ENCODE data around the gene HELZ.

Gene HELZ

GRCh38 chr17:67238991-67239390 lies 6.0 kb downstream of the HELZ start:
- peaks cover 56% of the 10 kb centered on the region for H3K36me3 Mint-ChIP-seq (ENCODE audit: insufficient read depth)

GRCh38 chr17:67232441-67232840 lies 12.6 kb downstream of the HELZ start:
- Mint-ChIP-seq H3K36me3 (ENCODE audit: insufficient read depth) (peaks cover 47% of the 10 kb centered on the region), H3K27me3 (no peaks in the 10 kb centered on the region), H3K27ac (ENCODE audit: low read depth) (no peak overlapping the region)

More at GRCh38 chr17:67238991-67239390, 6.0 kb downstream of the HELZ start:
- Mint-ChIP-seq H3K27me3 (no peaks in the 10 kb centered on the region), H3K4me3 (no peak overlapping the region), H3K4me1 (peaks cover 52% of the 10 kb centered on the region), H3K9me3 (no peaks in the 10 kb centered on the region), H3K27ac (ENCODE audit: low read depth) (no peak overlapping the region)
- DNase-seq (ENCODE audit: low spot score in 2 of 2): no peak
- no peak for ATAC-seq (replicated peaks; ENCODE audit: extremely low read depth, poor library complexity, severe bottlenecking)

DNA sequence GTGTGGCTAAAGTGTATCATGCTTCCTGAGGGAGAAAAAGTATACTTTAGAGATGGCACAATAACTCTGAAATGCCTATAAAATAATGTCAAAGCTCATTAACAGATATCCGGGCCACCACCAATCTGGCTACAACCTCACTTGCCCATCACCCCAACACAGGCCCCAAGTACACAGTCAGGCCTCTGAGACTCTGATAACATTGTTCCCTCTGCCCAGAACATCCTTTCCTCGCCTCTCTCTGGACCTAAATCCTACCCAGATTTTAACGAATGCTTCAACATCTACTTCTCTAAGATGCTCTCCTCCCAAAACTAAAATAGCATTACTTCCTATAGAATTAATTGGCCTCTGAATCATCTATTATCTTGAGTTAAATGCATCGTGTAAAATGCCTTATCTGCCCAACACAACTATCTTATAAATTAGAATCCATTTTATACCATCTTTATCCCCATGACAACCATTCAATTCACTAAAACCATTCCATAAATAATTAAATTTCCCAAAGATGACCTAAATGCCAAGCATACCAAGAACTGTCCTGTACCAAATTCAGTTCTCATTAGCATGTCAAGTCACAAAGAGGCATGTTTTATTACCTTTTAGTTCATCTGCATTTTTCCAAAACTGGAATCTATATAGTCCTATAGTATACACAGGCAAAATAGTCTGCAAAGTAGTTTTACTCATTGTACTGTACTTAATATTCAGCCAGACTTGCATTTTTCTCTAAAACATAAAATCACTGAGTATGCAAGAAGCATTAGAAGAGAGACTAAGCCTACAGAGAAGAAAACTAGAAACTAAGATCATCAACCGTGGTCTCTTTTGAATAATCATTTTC lies 15.7 kb downstream of the HELZ start:
- peaks cover 34% of the 10 kb centered on the region for H3K36me3 Mint-ChIP-seq (ENCODE audit: insufficient read depth)
- H3K9me3 Mint-ChIP-seq: no peaks in the 10 kb centered on the region
- no peak overlapping the region for H3K4me3 Mint-ChIP-seq
- DNase-seq (ENCODE audit: low spot score in 2 of 2) (no peak), ATAC-seq (replicated peaks; ENCODE audit: extremely low read depth, poor library complexity, severe bottlenecking) (no peak)
- no peaks in the 10 kb centered on the region for H3K27me3 Mint-ChIP-seq
- H3K4me1 Mint-ChIP-seq: peaks cover 41% of the 10 kb centered on the region
- H3K27ac Mint-ChIP-seq (ENCODE audit: low read depth): peak overlapping the region; percentile 70

More at GRCh38 chr17:67232441-67232840, 12.6 kb downstream of the HELZ start:
- ATAC-seq (replicated peaks; ENCODE audit: extremely low read depth, poor library complexity, severe bottlenecking) (no peak), DNase-seq (ENCODE audit: low spot score in 2 of 2) (no peak)
- Mint-ChIP-seq H3K4me1 (peaks cover 32% of the 10 kb centered on the region), H3K4me3 (no peak overlapping the region), H3K9me3 (no peaks in the 10 kb centered on the region)

- Mint-ChIP-seq H3K9me3 (no peaks in the 10 kb centered on the region), H3K4me3 (no peak overlapping the region), H3K4me1 (peaks cover 39% of the 10 kb centered on the region), H3K27me3 (no peaks in the 10 kb centered on the region), H3K27ac (ENCODE audit: low read depth) (no peak overlapping the region), H3K36me3 (ENCODE audit: insufficient read depth) (peaks cover 33% of the 10 kb centered on the region)
- ATAC-seq (replicated peaks; ENCODE audit: extremely low read depth, poor library complexity, severe bottlenecking): no peak
- no peak for DNase-seq (ENCODE audit: low spot score in 2 of 2)
Observed at GRCh38 chr17:67227488-67227887, 17.5 kb downstream of the HELZ start.

DNA sequence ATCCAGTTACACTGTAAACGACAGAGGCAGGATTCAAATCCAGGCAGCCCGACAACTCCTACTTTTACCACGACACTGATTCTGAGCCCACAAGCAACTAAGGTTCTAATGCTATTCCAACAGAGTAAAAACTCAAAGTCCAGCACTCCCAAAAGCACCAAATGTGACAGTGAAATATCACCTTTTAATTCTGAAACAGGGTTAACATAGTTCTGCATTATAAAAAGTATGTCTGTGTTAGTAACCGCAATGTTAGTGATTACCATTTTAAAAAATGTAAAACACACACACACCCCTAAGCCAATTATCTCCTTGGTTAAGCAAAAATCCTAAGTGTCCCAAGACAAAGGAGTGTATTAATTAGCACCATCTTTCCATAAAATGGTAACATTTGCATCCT lies 19.7 kb downstream of the HELZ start:
- no peaks in the 10 kb centered on the region for H3K9me3 Mint-ChIP-seq
- H3K27me3 Mint-ChIP-seq: no peaks in the 10 kb centered on the region
- H3K4me1 Mint-ChIP-seq: peaks cover 44% of the 10 kb centered on the region
- ATAC-seq (replicated peaks; ENCODE audit: extremely low read depth, poor library complexity, severe bottlenecking) (no peak), DNase-seq (ENCODE audit: low spot score in 2 of 2) (no peak)
- no peak overlapping the region for H3K4me3 Mint-ChIP-seq
- H3K36me3 Mint-ChIP-seq (ENCODE audit: insufficient read depth): peaks cover 25% of the 10 kb centered on the region
- peak overlapping the region; percentile 17 for H3K27ac Mint-ChIP-seq (ENCODE audit: low read depth)

GRCh38 chr17:67224736-67225135 lies 20.3 kb downstream of the HELZ start:
- Mint-ChIP-seq H3K36me3 (ENCODE audit: insufficient read depth) (peaks cover 23% of the 10 kb centered on the region), H3K27ac (ENCODE audit: low read depth) (no peak overlapping the region), H3K27me3 (no peaks in the 10 kb centered on the region), H3K9me3 (no peaks in the 10 kb centered on the region), H3K4me3 (no peak overlapping the region), H3K4me1 (peaks cover 49% of the 10 kb centered on the region)
- no peak for ATAC-seq (replicated peaks; ENCODE audit: extremely low read depth, poor library complexity, severe bottlenecking)
- DNase-seq (ENCODE audit: low spot score in 2 of 2): no peak

DNA sequence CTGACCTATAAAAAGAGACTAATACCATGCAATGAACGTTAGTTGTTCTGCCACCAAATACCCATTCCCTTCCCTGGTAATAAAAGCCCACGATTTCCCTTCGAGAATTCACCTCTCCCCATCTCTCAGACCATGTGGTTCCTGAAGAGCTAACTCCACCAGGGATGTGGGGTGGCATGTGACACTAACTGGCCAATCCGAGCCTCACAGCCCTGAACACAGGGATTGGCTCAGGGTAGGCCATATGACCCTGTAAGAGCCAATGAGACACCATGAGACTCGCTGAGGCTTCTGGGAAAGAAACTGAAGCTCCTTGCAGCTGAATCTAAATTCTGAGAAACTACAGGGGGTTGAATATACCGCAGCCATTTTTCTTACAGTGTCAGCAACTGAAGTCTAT lies 21.1 kb downstream of the HELZ start:
- Mint-ChIP-seq H3K27ac (ENCODE audit: low read depth) (no peak overlapping the region), H3K36me3 (ENCODE audit: insufficient read depth) (peaks cover 17% of the 10 kb centered on the region), H3K9me3 (no peaks in the 10 kb centered on the region), H3K27me3 (no peaks in the 10 kb centered on the region), H3K4me1 (peaks cover 47% of the 10 kb centered on the region), H3K4me3 (no peak overlapping the region)
- DNase-seq (ENCODE audit: low spot score in 2 of 2) (no peak), ATAC-seq (replicated peaks; ENCODE audit: extremely low read depth, poor library complexity, severe bottlenecking) (no peak)

DNA sequence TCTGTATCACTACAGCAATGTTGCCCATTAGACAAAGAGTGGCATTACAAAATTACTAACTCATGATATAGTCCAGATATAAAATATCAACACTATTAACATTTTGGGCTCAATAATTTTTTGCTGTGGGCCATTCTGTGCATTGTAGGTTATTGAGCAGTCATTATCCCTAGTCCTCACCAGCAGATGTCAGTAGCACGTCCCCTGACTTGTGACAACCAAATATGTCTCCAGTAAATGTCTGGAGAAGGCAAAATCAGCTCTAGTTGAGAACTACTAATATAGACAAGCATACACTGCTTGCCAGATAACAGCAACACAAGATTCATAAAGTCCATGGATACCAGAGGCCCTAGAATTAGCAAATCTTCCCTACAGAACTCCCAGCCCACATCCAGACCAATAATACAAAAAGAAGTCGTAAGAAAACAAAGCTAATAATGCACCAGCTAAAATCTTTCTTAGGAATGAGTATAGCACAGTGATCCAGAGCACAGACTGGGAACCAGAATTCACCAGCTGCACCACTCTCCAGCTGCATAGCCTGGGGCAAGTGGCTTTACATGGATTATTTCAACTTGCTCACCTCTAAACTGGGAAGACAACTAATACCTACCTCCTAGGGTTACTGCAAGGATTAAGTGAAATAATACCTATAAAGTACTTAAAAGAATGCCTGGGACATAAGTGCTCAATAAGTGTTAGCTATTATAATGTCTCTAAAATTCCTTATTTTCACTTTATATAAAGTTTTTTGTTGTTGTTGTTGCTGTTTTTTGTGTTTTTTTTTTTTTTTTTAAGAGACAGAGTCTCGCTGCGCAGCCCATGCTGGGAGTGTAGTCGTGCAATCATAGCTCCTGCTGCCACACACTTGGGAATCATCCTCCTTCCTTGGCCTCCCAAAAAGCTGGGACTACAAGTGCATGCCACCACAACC lies 23.7 kb downstream of the HELZ start:
- peak overlapping the region; percentile 49 for H3K27ac Mint-ChIP-seq (ENCODE audit: low read depth)
- peaks cover 34% of the 10 kb centered on the region for H3K4me1 Mint-ChIP-seq
- H3K9me3 Mint-ChIP-seq: no peaks in the 10 kb centered on the region
- peaks cover 11% of the 10 kb centered on the region for H3K36me3 Mint-ChIP-seq (ENCODE audit: insufficient read depth)
- no peak overlapping the region for H3K4me3 Mint-ChIP-seq
- no peaks in the 10 kb centered on the region for H3K27me3 Mint-ChIP-seq
- ATAC-seq (replicated peaks; ENCODE audit: extremely low read depth, poor library complexity, severe bottlenecking) (peak; percentile 80), DNase-seq (ENCODE audit: low spot score in 2 of 2) (peak in 1 of 2 donors; percentile 29)

DNA sequence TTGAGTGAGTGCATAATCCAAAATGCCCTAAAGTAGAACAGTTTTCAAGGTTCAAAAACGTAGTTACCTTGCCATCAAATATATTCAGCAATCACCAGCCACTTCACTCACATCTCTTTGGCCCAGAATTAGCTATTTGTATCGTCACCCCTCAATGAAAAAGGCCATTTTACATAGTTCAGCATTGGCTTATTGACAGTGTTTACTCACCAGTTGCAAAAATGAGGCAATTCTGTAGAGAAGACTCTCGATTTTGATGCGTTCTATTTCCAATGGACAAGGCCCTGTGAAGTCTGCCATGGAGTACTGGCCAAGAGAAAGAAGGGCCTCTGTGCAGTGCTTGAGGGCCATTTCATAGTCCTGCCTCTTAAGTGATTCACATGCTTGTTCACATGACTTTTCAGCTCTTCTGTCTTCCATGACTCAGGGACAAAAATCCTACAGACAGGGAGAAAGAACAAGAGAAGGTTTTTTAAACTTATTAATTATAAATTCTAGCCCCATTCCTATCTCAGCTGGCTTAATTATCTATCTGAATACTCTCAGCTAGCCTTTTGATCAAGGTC lies 26.5 kb downstream of the HELZ start:
- Mint-ChIP-seq H3K4me1 (peaks cover 21% of the 10 kb centered on the region), H3K27me3 (no peaks in the 10 kb centered on the region), H3K36me3 (ENCODE audit: insufficient read depth) (peaks cover 12% of the 10 kb centered on the region), H3K27ac (ENCODE audit: low read depth) (peak overlapping the region; percentile 29), H3K9me3 (no peaks in the 10 kb centered on the region), H3K4me3 (no peak overlapping the region)
- ATAC-seq (replicated peaks; ENCODE audit: extremely low read depth, poor library complexity, severe bottlenecking) (no peak), DNase-seq (ENCODE audit: low spot score in 2 of 2) (no peak)

GRCh38 chr17:67217446-67217845 lies 27.6 kb downstream of the HELZ start:
- DNase-seq (ENCODE audit: low spot score in 2 of 2) (no peak), ATAC-seq (replicated peaks; ENCODE audit: extremely low read depth, poor library complexity, severe bottlenecking) (no peak)
- no peak overlapping the region for H3K27ac Mint-ChIP-seq (ENCODE audit: low read depth)
- no peaks in the 10 kb centered on the region for H3K9me3 Mint-ChIP-seq
- no peaks in the 10 kb centered on the region for H3K27me3 Mint-ChIP-seq
- no peak overlapping the region for H3K4me3 Mint-ChIP-seq
- H3K4me1 Mint-ChIP-seq: peaks cover 21% of the 10 kb centered on the region
- H3K36me3 Mint-ChIP-seq (ENCODE audit: insufficient read depth): peaks cover 16% of the 10 kb centered on the region

- Mint-ChIP-seq H3K4me3 (no peak overlapping the region), H3K4me1 (peaks cover 24% of the 10 kb centered on the region), H3K36me3 (ENCODE audit: insufficient read depth) (peaks cover 18% of the 10 kb centered on the region), H3K27me3 (no peaks in the 10 kb centered on the region), H3K27ac (ENCODE audit: low read depth) (no peak overlapping the region), H3K9me3 (no peaks in the 10 kb centered on the region)
- ATAC-seq (replicated peaks; ENCODE audit: extremely low read depth, poor library complexity, severe bottlenecking): no peak
- DNase-seq (ENCODE audit: low spot score in 2 of 2): no peak
Observed at GRCh38 chr17:67216578-67217320, 28.2 kb downstream of the HELZ start.

DNA sequence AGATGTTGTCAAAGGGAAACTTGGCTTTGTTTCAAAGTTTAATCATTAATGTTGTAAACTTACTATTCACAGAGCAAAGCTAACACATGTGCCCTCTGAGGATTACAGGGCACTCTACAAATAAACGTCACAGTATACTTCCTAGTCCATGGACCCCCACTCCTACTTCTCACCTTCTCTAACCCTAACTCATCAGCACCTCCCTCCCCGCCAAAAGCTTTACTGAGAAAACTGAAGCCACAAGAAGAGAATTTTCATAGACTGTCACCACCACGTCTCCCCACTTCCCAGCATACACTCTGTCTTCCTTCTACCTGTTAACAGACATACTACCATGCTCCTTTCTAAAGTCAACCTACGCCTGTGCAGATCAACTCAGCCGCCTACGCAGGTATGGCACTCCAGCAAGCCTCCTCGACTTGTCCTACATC lies 29.0 kb downstream of the HELZ start:
- ATAC-seq (replicated peaks; ENCODE audit: extremely low read depth, poor library complexity, severe bottlenecking) (peak; percentile 19), DNase-seq (ENCODE audit: low spot score in 2 of 2) (no peak)
- Mint-ChIP-seq H3K27ac (ENCODE audit: low read depth) (no peak overlapping the region), H3K9me3 (no peaks in the 10 kb centered on the region), H3K36me3 (ENCODE audit: insufficient read depth) (peaks cover 20% of the 10 kb centered on the region), H3K27me3 (no peaks in the 10 kb centered on the region), H3K4me3 (no peak overlapping the region), H3K4me1 (peaks cover 22% of the 10 kb centered on the region)
